Stimulated activated CD4-positive, alpha-beta T cell treated with anti-CD3 and anti-CD28 coated beads, TNF-alpha, amount 100 ng/mL, for 4 hours (primary cell): ENCODE data around the gene PPM1L.

Experiments
- DNase-seq, 3 experiments: peaks; one replicate each; pipeline ENCODE4 v3.0.0-alpha.2; 2020; ENCODE audit warnings: low read depth in 3 of 3

The PPM1L gene

DNA sequence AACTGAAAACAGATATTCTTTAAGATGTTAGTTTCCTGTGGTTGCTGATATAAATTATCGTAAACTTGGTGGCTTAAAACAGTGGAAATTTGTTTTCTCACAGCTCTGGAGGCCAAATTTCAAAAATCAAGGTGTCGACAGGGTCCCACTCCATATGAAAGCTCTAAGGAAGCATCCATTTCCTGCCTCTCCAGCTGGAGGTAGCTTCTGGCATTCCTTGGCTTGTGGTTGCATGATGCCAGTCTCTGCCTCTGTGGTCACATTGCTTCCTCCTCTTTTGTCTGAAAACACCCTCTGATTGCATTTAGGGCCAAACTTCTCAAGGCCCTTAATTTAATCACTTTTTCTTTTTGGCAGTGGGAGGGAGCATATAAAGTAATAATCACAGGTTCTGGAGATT is 96.8 kb downstream of the PPM1L start:
- no peak for DNase-seq

DNA sequence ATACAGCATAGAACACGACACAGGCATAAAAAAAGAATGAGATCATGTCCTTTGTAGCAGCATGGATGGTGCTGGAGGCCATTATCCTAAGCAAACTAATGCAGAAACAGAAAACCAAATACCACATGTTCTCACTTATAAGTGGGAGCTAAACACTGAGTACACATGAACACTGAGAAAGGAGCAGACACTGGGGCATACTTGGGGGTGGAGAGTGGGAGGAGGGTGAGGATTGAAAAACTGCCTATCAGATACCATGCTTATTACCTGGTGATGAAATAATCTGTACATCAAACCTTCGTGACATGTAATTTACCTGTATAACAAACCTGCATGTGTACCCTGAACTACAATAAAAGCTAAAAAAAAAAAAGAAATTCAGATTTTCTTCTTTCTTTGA is 100.4 kb downstream of the PPM1L start:
- DNase-seq: no peak

DNA sequence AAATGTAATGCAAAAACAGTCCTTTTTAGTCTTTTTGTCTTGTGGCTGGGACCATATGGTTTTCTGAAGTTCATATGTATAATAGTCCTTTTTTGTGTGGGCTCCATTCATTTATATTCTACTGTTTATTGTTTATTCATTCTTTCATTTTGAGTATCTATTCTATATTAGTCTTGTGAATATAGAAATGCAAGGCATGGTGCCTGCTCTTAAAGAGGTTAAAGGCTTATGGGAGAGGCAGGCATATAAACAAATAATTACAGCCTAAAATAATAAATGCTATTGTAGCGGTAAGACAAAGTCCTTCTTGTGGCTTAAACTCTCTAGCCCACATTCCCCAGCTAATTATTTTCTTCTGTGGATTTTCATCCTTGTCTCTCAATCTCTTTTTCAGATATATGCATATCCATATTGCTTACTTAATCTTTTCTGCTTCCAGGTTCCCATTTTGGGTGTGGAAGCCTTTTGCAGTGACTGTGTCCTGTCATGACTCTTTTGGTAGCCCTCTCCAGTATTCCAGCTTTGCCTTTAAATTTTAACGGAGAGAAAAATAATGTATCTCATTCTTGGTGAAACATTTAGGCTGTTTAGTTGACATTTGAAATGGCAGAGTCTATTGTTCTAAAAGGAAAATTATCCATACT is 101.6 kb downstream of the PPM1L start:
- DNase-seq: no peak

DNA sequence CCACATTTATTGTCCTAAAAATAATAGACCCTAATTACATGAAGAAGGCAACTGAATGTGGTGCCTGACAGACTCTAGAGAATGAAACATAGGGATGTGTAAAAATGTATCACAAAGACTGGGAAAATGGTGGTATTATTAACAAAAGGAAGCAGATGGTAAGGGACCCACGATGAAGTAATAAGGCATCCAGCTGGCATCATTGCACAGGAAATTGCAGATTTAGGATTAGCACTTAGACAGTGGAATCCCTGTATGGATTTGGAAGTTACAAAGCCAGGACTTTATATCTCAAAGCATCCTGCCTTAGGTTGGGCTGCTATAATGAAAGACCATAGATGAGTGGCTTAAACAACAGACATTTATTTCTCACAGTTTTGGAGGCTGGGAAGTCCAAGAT is 104.3 kb downstream of the PPM1L start:
- no peak for DNase-seq

DNA sequence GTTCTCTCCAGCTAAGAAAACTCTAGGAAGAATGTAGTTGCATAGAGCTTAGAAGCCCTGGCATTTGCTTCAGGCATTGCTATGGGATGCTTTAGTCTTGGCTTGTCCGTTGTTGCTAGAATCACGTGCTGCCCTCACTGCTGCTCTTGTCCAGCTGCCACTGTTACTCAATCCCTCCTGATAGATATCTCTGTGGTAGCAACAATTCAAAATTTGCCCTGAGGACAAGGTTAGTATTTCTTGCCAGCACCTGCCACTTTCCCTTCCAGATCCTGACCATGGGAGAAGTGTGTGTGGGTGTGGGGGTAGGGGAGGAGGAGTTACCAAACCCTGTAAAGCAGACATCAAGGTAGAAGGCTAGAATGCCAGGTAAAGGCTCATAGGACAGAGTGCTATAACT is 113.8 kb downstream of the PPM1L start:
- DNase-seq: no peak

DNA sequence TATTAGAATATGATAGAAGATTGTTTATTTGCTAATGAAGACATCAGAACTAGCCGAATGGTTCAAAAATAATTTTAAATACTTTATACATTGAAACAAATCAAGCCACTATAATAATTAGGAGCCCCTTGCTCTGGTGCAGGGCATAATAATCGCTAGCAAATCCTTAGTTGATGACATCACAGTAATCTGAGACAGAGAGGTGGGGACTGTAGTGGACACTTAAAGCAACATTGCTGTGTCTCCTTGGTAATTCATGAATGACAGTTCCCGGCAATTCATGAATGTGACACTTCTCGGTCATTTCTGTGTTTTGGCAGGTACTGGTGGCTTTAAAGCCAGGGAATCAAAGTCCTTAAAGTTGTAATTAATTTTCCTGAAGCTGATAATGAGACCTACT is 114.3 kb downstream of the PPM1L start:
- no peak for DNase-seq

DNA sequence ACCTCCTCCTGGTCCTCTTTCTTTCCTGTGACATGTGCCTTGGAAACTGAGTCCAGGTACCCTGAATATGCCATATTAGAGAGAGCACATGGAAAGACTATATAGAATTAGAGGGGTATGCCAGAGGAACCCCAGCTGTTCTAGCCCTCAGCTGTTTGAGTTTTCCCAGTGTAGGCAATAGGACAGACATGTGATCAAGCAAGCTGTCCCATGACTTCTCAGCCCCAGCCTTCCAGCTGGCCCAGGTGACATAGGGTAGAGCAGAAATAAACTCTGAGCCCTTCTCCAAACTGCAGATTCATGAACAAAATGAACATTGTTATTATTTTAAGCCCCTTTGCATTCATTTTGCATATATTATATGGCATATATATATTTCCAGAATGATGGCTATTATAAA is 118.7 kb downstream of the PPM1L start:
- DNase-seq: no peak

DNA sequence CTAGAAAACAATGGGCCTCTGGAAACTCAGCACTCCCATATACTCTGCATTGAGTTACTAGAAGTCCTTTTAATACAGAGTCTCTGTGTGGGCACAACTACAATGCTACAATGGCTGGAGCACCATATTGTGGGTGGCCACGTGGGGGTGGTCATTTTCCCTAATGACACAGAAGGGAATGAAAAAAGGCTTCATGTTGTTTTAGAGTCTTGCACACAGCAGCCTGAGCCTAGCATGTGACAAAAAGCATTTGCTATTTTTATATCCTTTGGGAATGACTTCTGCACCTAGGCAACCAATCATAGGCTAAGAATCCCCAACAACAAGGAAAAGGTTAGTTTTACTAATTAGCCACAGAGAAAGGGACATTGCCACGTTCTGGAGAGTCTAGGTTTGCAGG is 120.6 kb downstream of the PPM1L start:
- DNase-seq: no peak

DNA sequence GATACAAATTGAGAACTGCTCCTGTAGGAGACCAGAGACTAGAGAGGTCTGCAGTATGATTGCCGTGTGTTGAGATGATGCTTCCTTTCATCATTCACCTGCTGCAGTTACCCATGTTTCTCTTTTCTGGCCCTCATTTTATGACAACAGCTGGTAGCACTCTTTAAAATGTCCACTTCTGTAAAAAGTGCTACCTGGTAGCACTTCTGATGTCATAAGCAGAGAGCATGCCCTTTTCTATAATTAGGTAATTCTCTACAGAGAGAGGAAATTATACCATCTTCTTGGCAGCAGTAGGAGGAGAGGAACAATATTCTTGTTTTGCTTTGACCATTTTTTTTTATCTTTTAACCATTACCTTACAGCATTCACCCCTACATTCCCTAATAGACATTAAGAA is 123.8 kb downstream of the PPM1L start:
- no peak for DNase-seq

DNA sequence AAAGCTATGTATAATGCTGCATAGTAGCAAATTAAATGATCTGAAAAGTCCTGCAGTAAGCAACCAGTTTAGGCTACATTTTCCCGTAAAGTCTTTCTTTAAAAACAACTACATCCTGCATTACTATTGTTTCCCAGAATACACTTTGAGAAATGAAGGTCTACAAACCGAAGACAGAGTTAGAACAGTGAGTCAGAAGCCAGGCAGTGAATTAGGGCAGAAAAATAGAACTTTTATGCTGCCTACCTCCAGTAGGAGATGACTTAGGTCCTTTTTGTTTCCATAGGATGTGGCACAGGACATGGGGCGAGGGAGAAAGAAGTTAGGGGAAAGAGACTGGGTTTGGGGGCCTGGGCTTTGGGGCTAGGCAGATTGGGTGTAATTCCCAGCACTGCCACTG is 127.3 kb downstream of the PPM1L start:
- no peak for DNase-seq

DNA sequence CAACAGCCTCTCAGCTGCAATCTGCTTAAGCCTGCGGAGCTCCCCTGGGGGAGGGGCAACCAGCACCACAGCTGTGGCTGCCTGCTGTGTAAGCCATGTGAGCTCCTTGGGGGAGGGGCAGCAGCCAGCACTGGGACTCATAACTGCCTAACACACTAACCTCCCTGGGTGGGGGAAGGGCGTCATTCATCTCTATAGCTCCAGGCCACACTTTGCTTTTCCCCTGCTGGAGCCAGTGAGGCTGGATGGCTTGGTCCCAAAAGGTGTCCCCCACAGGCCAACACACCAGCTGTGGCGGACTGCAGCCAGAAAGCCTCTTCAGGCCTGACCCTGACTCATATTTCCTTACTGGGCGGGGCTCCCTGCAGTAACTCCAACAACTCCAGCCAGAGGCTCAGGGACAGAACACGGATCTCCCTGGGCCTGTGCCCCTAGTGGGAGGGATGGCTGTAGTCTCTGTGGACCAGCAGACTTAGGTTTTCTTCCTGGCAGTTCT is 129.8 kb downstream of the PPM1L start:
- no peak for DNase-seq

DNA sequence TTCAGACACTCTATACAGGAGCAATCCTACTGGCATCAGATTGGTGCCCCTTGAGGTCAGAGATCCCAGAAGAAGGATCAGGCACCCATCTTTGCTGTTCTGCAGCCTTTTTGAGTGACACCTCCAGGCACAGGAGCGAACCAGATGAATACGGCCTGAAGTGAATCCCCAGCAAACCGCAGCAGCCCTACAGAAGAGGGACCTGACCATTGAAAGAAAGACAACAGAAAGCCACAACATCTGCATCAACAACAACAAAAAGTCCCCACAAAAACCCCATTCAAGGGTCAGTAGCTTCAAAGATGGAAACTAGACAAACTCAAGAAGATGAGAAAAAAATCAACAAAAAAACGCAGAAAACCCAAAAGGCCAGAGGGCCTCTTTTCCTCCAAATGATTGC is 130.4 kb downstream of the PPM1L start:
- no peak for DNase-seq

DNA sequence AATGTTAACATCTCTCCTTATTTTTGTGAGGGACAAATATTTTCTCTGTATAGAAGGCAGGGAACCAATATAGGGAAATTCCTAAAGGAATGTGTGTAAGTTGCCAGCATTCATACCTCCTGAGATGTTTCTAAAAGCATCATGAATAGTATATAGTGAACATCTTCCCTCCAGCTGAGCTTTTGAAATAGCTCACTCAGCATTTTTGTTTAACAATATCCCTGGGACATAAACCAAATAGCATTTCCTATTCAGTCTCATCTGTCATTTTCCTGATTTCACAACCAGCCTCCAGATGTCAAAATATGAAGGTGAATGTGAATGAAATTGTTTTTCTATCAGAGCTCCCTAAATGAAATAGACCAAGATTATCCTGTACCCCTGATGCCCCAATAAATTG is 137.2 kb downstream of the PPM1L start:
- DNase-seq: no peak

DNA sequence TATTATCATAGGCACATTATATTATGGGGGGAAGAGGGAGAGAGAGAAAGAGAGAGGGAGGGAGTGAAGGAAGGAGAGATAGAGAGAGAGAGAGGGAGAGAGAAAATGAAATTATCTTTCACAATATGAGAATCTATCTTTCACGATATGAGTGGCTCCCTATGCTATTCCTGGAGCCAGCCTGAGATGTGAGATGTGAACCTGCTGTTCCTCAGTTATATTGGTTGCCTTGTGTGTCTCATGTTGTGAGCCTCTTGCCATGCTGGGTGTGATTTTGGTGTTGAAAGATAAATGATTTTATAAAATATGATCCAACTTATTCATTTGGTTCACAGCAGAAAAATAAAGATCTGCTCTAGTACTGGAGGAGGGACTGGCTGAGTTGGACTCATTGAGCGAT is 148.7 kb downstream of the PPM1L start:
- no peak for DNase-seq

DNA sequence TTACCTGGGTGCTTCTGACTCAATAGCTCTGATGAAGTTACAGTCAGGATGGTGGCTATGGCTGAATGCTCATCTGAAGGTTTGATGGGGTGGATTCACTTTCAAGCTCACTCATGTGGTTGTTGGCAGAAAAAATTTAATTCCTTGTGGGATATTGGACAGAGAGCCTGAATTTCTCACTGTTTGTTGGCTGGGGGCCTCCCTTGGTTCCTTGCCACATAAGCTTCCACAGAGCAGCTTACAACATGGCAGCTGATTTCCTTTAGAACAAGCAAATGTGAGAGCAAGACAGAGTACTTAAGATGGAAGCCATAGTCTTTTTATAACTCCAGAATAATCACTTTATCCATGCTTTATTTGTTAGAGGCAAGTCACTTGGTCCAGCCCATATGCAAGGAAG is 150.6 kb downstream of the PPM1L start:
- no peak for DNase-seq

DNA sequence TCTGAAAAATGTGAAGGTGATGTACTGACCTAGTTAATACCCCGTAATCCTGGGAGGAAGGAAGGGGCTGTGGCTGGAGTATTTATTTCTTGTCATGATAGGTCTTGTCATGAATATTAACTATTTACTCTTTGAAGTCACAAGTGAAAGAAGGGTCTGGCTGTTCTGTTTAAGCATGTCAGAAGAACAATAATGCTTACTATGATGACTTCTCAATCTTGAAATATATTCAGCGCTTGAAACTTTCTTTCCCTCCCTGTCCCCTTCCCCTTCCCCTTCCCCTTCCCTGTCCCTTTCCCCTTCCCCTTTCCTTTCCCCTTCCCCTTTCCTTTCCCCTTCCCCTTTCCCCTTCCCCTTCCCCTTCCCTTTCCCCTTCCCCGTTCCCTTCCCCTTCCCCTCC is 153.9 kb downstream of the PPM1L start:
- no peak for DNase-seq

DNA sequence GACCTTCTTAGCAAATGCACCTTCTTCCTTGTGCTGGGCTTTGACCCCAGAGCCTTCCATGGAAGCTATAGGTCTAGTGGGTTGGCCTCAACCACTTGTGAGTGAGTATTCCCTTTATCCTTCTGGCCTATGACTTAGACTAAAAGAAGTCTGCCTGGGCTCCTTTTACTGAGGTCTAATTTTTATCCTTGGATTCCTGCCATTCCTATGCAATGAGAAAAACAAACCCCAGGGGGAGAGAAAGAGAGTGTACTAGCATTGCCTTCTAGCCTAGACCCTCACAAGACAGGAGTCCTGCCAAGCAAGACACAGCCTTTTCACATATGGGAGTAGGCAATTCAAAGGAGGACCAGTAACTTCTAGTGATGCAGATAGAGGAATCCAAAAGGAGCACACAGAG is 155.4 kb downstream of the PPM1L start:
- DNase-seq: no peak

DNA sequence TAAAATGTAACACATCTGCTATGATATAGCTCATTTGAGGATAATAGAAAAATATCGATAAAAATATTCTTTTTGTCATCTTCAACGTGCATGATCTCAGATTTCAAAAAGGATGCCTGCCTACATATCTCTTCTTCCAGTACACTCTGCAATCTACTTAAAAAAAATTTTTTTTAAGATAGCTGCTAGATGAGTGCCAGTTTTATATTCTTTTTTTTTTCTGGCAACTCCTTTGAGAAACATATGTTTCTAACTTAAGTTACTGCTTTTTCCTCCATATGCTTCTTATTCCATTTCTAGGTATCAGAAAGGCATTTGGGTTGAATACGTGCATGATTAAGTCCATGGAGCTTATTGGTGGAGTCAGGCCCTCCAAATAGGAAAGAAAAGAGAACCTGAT is 160.4 kb downstream of the PPM1L start:
- DNase-seq: no peak

DNA sequence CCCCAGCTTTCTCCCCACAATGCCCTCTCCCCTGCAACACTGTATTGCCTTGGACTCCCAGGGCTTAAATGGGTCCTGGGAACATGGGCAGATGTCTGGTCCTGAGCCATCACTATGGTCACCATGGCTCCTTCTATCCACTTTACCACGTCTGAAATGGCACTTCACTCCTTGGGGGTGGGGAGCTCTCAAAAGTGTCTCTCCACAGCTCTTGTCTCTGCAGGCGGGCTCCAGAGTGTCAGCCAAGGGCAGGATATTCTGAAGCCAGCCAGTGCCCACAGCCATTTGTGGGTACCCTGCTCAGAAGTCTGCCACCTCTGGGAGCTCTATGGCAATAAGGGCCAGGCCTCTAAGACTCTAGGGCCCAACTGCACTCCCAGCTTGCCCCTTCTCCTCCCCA is 163.9 kb downstream of the PPM1L start:
- no peak for DNase-seq

DNA sequence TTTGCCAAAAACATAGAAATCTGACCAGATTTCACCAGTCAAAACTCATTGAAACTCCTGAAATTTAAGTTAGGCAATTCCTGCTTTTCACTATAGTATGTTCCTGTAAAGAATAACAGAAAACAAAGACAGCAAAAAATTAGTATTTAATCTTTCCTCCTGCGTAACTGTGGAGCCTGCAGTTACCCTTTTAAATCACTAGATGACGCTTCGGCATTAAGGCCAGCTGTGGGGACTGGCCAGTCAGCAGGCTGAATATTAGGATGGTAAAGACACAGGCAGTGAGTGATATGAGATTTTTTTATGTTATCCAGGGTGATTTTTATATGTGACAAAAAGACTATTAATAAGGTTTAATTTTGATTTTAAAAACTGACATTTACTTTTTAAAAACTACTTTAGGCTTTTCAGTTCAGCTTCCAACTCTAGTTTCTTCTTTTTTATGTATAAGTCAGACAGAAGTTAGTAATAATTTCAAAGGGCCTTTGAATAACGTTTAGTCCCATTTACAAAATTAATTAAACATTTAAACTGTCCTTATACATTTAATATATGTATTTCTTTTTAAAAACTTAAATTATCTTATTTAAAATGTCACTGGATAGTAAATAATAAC is 165.1 kb downstream of the PPM1L start:
- no peak for DNase-seq

DNA sequence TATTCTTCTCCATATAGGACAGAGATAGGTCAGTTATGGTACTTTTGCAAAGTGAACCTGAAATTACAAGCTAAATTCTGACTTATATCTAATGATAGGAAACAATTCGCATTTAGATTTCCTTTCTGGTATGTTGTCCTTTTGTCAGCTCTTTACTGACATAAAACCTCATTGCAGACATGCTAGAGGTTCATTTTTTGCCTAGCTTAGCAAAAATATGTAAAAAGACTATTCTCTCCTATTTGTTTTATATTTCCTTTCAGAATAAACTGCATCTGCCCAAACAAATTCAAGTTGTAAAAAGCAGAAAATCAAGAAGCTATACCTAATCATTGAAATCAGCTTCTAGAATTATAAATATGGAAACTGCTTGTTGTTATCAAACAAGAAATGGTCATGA is 168.7 kb downstream of the PPM1L start:
- DNase-seq: no peak

DNA sequence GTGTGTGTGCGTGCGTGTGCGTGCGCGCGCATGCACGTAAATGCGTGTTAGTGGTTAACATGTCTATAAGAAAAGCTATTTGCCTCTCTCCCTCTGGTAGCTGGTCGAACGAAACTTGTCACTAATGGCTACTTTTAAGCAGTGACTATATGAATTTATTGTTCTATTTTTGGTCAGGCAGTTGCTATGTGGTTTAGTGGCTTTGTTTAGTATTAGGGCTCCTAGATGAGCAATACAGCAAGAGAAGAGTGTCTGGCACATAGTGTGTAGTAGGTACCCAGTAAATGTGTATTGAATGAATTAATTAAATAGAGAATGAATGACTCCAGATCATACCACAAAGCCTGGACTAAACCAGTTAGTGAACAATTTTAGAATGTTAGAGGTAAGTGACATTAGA is 171.6 kb downstream of the PPM1L start:
- no peak for DNase-seq

DNA sequence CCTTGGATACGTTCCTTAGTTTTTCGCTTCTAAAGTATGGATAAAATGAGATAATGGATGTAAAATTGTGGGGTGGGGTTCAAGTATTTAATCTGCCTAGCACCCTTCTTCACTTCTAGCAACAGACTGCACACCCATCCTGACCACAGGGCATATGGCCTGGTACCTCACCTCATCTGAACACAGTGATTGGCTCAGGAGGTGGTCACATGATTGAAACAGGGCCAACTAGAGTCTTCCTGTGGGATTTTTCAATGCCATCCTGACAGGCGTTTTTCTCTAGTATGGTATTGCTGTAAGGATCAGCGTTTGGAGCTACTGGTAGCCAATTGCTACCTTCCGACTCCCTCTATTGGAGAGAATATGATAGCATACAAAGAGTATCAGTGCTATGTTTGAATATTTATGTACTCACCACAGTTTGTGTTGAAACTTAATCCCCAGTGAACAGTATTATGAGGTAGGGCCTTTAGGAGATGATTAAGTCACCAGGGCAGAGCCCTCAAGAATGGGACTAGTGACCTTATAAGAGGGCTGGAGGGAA is 172.2 kb downstream of the PPM1L start:
- no peak for DNase-seq

DNA sequence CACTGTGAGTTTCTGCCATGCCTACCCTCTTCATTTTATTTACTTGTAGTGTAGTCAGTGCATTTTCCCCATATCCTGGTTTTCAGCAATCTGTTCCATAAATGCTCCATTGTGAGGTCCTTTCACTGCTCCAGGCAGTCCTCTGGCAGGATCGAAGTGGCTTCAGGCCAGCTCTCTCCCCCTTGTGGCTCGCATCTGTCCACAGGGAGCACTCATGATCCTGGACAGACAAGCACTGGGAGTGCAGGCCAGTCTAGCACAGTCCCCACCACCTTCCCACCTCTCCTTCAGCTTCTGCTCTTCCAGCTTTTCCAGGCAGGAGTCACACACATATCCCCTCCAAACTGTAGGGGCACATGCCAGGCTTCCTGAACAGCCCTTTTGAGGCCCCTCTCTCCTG is 173.6 kb downstream of the PPM1L start:
- DNase-seq: no peak
